ENCODE data around the gene MAGEF1. TPM values are rescaled to one million over a fixed set of nuclear protein-coding genes. Genes with fewer than 3 reads are reported as not detected.

MAGEF1 gene
- 21.2 TPM for polyA plus RNA-seq (2013, experiment 1 of 2)
- 22.4 TPM for polyA plus RNA-seq (2013, experiment 2 of 2)

GRCh38 chr3:184711493-184712247 is at the start of gene MAGEF1:
TSS of gene MAGEF1 (minus strand) at chr3:184712064. CDS start at chr3:184711821, 243 bp downstream.
- Histone ChIP-seq H2BK120ac (ENCODE audit: low read depth, low read length) (peak within 1 kb of the TSS; percentile 54), H2BK15ac (ENCODE audit: low read depth, poor library complexity, severe bottlenecking) (peak within 1 kb of the TSS; percentile 60), H2AK5ac (ENCODE audit: low read length, severe bottlenecking) (no peak within 1 kb of the TSS), H3K27ac (ENCODE audit: low read length, poor library complexity, severe bottlenecking) (peak within 1 kb of the TSS; percentile 50), H2BK5ac (ENCODE audit: low read depth, low read length, poor library complexity, severe bottlenecking) (peak within 1 kb of the TSS; percentile 39), H3K23ac (ENCODE audit: low read length in 2 of 2) (peak within 1 kb of the TSS in 1 of 2 experiments; percentile 99), H3K14ac (ENCODE audit: low read length in 2 of 2) (peak within 1 kb of the TSS in 1 of 2 experiments; percentile 93), H3K36me3 (ENCODE audit: control insufficient read depth in 1 of 2, insufficient read depth in 2 of 2, low read depth in 1 of 2, low read length in 2 of 2) (peaks cover 6 to 23% of the 10 kb centered on the region in 2 experiments), H3K4ac (ENCODE audit: low read depth in 1 of 2, low read length in 2 of 2) (peak within 1 kb of the TSS; percentile 95 to 99), H3K27me3 (ENCODE audit: control insufficient read depth in 1 of 2, insufficient read depth in 1 of 2, low read length in 2 of 2) (no peaks in the 10 kb centered on the region), H4K8ac (ENCODE audit: low read length) (peak within 1 kb of the TSS; percentile 99), H3K9me3 (ENCODE audit: control insufficient read depth, low read length) (no peaks in the 10 kb centered on the region), H3K79me1 (replicated peaks; ENCODE audit: low read length, poor library complexity, severe bottlenecking) (peaks cover 25% of the 10 kb centered on the region), H4K91ac (ENCODE audit: low read length) (peak within 1 kb of the TSS; percentile 90), H3K4me2 (ENCODE audit: low read length, poor library complexity, severe bottlenecking) (peak within 1 kb of the TSS; percentile 51), H3K4me3 (ENCODE audit: insufficient read depth in 1 of 2, low read depth in 1 of 2, low read length in 2 of 2) (peak within 1 kb of the TSS; percentile 69 to 92), H3K9ac (ENCODE audit: low read length) (peak within 1 kb of the TSS; percentile 85), H2AFZ (ENCODE audit: low read depth, low read length) (peak within 1 kb of the TSS; percentile 67), H3K4me1 (ENCODE audit: control insufficient read depth, insufficient read depth, low read depth, low read length) (peaks cover 9% of the 10 kb centered on the region), H2BK12ac (ENCODE audit: low read length in 2 of 2) (peak within 1 kb of the TSS in 1 of 2 experiments; percentile 75), H3K18ac (ENCODE audit: low read depth in 1 of 2, low read length in 2 of 2) (peak within 1 kb of the TSS; percentile 78 to 99)
- DNase-seq: peak; percentile 73
- under 1% methylated on average over 62 of the region's 67 CpGs for WGBS

GRCh38 chr3:184761075-184761841 is 49.4 kb upstream of the MAGEF1 start:
- Histone ChIP-seq H2BK15ac (ENCODE audit: low read depth, poor library complexity, severe bottlenecking) (no peak overlapping the region), H3K27me3 (ENCODE audit: control insufficient read depth in 1 of 2, insufficient read depth in 1 of 2, low read length in 2 of 2) (peaks cover 0 to 28% of the 10 kb centered on the region in 2 experiments), H2BK120ac (ENCODE audit: low read depth, low read length) (no peak overlapping the region), H3K4me2 (ENCODE audit: low read length, poor library complexity, severe bottlenecking) (no peak overlapping the region), H3K9me3 (ENCODE audit: control insufficient read depth, low read length) (no peaks in the 10 kb centered on the region), H3K36me3 (ENCODE audit: control insufficient read depth in 1 of 2, insufficient read depth in 2 of 2, low read depth in 1 of 2, low read length in 2 of 2) (no peaks in the 10 kb centered on the region), H2AFZ (ENCODE audit: low read depth, low read length) (no peak overlapping the region), H3K4ac (ENCODE audit: low read depth in 1 of 2, low read length in 2 of 2) (no peak overlapping the region), H2BK5ac (ENCODE audit: low read depth, low read length, poor library complexity, severe bottlenecking) (no peak overlapping the region), H3K4me1 (ENCODE audit: control insufficient read depth, insufficient read depth, low read depth, low read length) (peaks cover 1% of the 10 kb centered on the region), H2BK12ac (ENCODE audit: low read length in 2 of 2) (peak overlapping the region in 1 of 2 experiments; percentile 6), H3K14ac (ENCODE audit: low read length in 2 of 2) (peak overlapping the region in 1 of 2 experiments; percentile 66), H3K23ac (ENCODE audit: low read length in 2 of 2) (peak overlapping the region in 1 of 2 experiments; percentile 37), H3K18ac (ENCODE audit: low read depth in 1 of 2, low read length in 2 of 2) (peak overlapping the region in 1 of 2 experiments; percentile 68), H4K8ac (ENCODE audit: low read length) (no peak overlapping the region), H3K9ac (ENCODE audit: low read length) (no peak overlapping the region), H3K79me1 (replicated peaks; ENCODE audit: low read length, poor library complexity, severe bottlenecking) (no peaks in the 10 kb centered on the region), H3K27ac (ENCODE audit: low read length, poor library complexity, severe bottlenecking) (no peak overlapping the region), H4K91ac (ENCODE audit: low read length) (peak overlapping the region; percentile 25), H2AK5ac (ENCODE audit: low read length, severe bottlenecking) (no peak overlapping the region), H3K4me3 (ENCODE audit: insufficient read depth in 1 of 2, low read depth in 1 of 2, low read length in 2 of 2) (no peak overlapping the region)
- WGBS: 83% methylated on average over 11 of the region's 13 CpGs
- DNase-seq: no peak

- peak overlapping the region; percentile 81 for H4K91ac ChIP-seq (ENCODE audit: low read length)
- H3K36me3 ChIP-seq (ENCODE audit: control insufficient read depth in 1 of 2, insufficient read depth in 2 of 2, low read depth in 1 of 2, low read length in 2 of 2): no peaks in the 10 kb centered on the region
- H3K79me1 ChIP-seq (replicated peaks; ENCODE audit: low read length, poor library complexity, severe bottlenecking): no peaks in the 10 kb centered on the region
- peak overlapping the region; percentile 56 for H4K8ac ChIP-seq (ENCODE audit: low read length)
- H3K9me3 ChIP-seq (ENCODE audit: control insufficient read depth, low read length): no peaks in the 10 kb centered on the region
- H3K4me1 ChIP-seq (ENCODE audit: control insufficient read depth, insufficient read depth, low read depth, low read length): peaks cover 1% of the 10 kb centered on the region
- H3K23ac ChIP-seq (ENCODE audit: low read length in 2 of 2): peak overlapping the region in 1 of 2 experiments; percentile 47
- H3K18ac ChIP-seq (ENCODE audit: low read depth in 1 of 2, low read length in 2 of 2): peak overlapping the region; percentile 60 to 72
- H3K4me2 ChIP-seq (ENCODE audit: low read length, poor library complexity, severe bottlenecking): no peak overlapping the region
- H2AK5ac ChIP-seq (ENCODE audit: low read length, severe bottlenecking): no peak overlapping the region
- H2BK5ac ChIP-seq (ENCODE audit: low read depth, low read length, poor library complexity, severe bottlenecking): no peak overlapping the region
- no peak overlapping the region for H3K4me3 ChIP-seq (ENCODE audit: insufficient read depth in 1 of 2, low read depth in 1 of 2, low read length in 2 of 2)
- H3K14ac ChIP-seq (ENCODE audit: low read length in 2 of 2): peak overlapping the region in 1 of 2 experiments; percentile 96
- no peak overlapping the region for H2BK15ac ChIP-seq (ENCODE audit: low read depth, poor library complexity, severe bottlenecking)
- 86% methylated on average over 6 of the region's 8 CpGs for WGBS
- H3K4ac ChIP-seq (ENCODE audit: low read depth in 1 of 2, low read length in 2 of 2): peak overlapping the region in 1 of 2 experiments; percentile 27
- DNase-seq: no peak
- H3K27ac ChIP-seq (ENCODE audit: low read length, poor library complexity, severe bottlenecking): no peak overlapping the region
- peaks cover 0 to 30% of the 10 kb centered on the region in 2 experiments for H3K27me3 ChIP-seq (ENCODE audit: control insufficient read depth in 1 of 2, insufficient read depth in 1 of 2, low read length in 2 of 2)
- no peak overlapping the region for H2BK120ac ChIP-seq (ENCODE audit: low read depth, low read length)
- H2AFZ ChIP-seq (ENCODE audit: low read depth, low read length): no peak overlapping the region
- peak overlapping the region in 1 of 2 experiments; percentile 60 for H2BK12ac ChIP-seq (ENCODE audit: low read length in 2 of 2)
- H3K9ac ChIP-seq (ENCODE audit: low read length): peak overlapping the region; percentile 5
Measured at GRCh38 chr3:184760337-184761074, 48.6 kb upstream of the MAGEF1 start.

Data from mesenchymal stem cell (in vitro differentiated cells and primary cell).